Ovary (tissue), 9 donors: ENCODE measurements around the gene TES. TPM values are rescaled to one million over a fixed set of nuclear protein-coding genes. Genes with fewer than 3 reads are reported as not detected.

Experiments
- DNase-seq, 5 donors: peaks; one replicate each; pipeline ENCODE4 v3.0.0-alpha.2; 2019 to 2020
- H3K27ac ChIP-seq, 2 donors: fragments of 200-600 bp; one replicate each; pipeline versions ENCODE4 v1.5.1 to v1.8.0; 2019 to 2022
- H3K27me3 ChIP-seq: fragments of 200-600 bp; one replicate; pipeline ENCODE4 v1.8.0; 2022
- H3K36me3 ChIP-seq: fragments of 200-600 bp; sonication (generic); one replicate; pipeline ENCODE4 v1.5.1; 2019
- H3K4me1 ChIP-seq: one replicate; pipeline ENCODE4 v1.8.1; 2013; ENCODE audit warnings: mild to moderate bottlenecking, moderate library complexity; ENCODE audit not compliant: insufficient read depth
- H3K4me3 ChIP-seq: fragments of 200-600 bp; sonication (generic); one replicate; pipeline ENCODE4 v1.5.1; 2017
- H3K9me3 ChIP-seq, 2 donors: fragments of 200-600 bp in 1 of 2; sonication (generic) in 1 of 2; one replicate each; pipeline versions ENCODE4 v1.5.1 to v1.8.1; 2013 to 2019; ENCODE audit warnings: mild to moderate bottlenecking in 1 of 2, moderate library complexity in 1 of 2
- EP300 ChIP-seq: sonication (generic); formaldehyde crosslinking; IDR thresholded peaks from one replicate; pipeline ENCODE4 v1.6.1; 2017; ENCODE audit warnings: antibody characterized with exemption
- POLR2A ChIP-seq: fragments of 450-650 bp; IDR thresholded peaks from one replicate; pipeline ENCODE4 v1.6.1; 2017; ENCODE audit warnings: antibody characterized with exemption, mild to moderate bottlenecking, moderate library complexity
- whole genome bisulfite sequencing, 3 donors: extraction: QIAGEN DNeasy Blood & Tissue Kit in 1 of 3; methylation state at CpG; one replicate each; pipeline versions ENCODE4 v1.1.5 to v1.1.7; 2013 to 2017; 5-methylcytosine and 5-hydroxymethylcytosine counted together
- intact Hi-C, 4 donors: fragments of 100-400 bp; cut with DNase I; formaldehyde crosslinking; loops; one replicate each; pipeline versions ENCODE4 v1.11.0 to v1.15.1; 2022 to 2023
- polyA plus RNA-seq, 2 donors: library from polyadenylated mRNA; stranded (reverse); fragments of 200-250 nt in 1 of 2; fragments of 350-450 nt in 1 of 2; fragmentation: Illumina TruSeq in 1 of 2; extraction: RNeasy Lipid Tissue Mini Kit (QIAGEN cat#74804) in 1 of 2; gene quantifications; one replicate each; pipeline ENCODE4 v1.2.3, GENCODE V29; 2013 to 2014
- total RNA-seq, 7 donors: library from RNA; depleted of rRNA in 2 of 7; stranded (reverse); fragments of >200 nt in 2 of 7; fragmentation: NEBNext Ultra II Directional in 3 of 7; extraction: Animal tissue kit (Norgen Biotek cat#: 25700) in 3 of 7; gene quantifications; one replicate each; pipeline versions ENCODE4 v1.1.0 to v1.2.4, GENCODE V29; 2016 to 2023
- TF ChIP-seq, protein P1 (sequence below), 3 donors: fragments of 450-650 bp in 2 of 3; fragments of 200-600 bp in 1 of 3; IDR thresholded peaks; one replicate each; pipeline versions ENCODE4 v1.5.1 to v1.8.0; 2016 to 2022; ENCODE audit warnings: antibody characterized with exemption in 3 of 3, mild to moderate bottlenecking in 1 of 3
- donor health status: DM: no; HTN: no; CAD: no; lungs with moderate emphysema.
- donor health status: DM: no; HTN: no; CAD: no.
- donor health status: Bipolar disorder and iron deficiency.
- donor health status: DM: yes; HTN: yes; CAD: no.
- donor health status: DM: no; HTN: no; CAD: no.
- donor health status: DM: yes; HTN: yes; CAD: no.

TES gene
- total and polyA plus RNA-seq, 9 donors, result 6.0 to 65.0 (median 11.1) TPM

- WGBS, 3 donors, result 87 to 96% (median 93%) methylated on average over 25 to 30 of the region's 30 CpGs
- Histone ChIP-seq H3K4me1 (no peaks in the 10 kb centered on the region), H3K9me3 (no peaks in the 10 kb centered on the region), H3K4me3 (no peak overlapping the region), H3K27me3 (no peaks in the 10 kb centered on the region), H3K27ac (no peak overlapping the region), H3K36me3 (no peaks in the 10 kb centered on the region)
- intact Hi-C loops, result no loop called here
- peak in 1 of 5 donors; percentile 15 for DNase-seq
- TF ChIP-seq POLR2A (no peak), EP300 (no peak)
- TF ChIP-seq, protein P1, sequence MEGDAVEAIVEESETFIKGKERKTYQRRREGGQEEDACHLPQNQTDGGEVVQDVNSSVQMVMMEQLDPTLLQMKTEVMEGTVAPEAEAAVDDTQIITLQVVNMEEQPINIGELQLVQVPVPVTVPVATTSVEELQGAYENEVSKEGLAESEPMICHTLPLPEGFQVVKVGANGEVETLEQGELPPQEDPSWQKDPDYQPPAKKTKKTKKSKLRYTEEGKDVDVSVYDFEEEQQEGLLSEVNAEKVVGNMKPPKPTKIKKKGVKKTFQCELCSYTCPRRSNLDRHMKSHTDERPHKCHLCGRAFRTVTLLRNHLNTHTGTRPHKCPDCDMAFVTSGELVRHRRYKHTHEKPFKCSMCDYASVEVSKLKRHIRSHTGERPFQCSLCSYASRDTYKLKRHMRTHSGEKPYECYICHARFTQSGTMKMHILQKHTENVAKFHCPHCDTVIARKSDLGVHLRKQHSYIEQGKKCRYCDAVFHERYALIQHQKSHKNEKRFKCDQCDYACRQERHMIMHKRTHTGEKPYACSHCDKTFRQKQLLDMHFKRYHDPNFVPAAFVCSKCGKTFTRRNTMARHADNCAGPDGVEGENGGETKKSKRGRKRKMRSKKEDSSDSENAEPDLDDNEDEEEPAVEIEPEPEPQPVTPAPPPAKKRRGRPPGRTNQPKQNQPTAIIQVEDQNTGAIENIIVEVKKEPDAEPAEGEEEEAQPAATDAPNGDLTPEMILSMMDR (IDR thresholded peaks at IDR 0.05), result no peak
These were observed 28.3 kb upstream of the TES start for GRCh38 chr7:116182023-116182422.

DNA sequence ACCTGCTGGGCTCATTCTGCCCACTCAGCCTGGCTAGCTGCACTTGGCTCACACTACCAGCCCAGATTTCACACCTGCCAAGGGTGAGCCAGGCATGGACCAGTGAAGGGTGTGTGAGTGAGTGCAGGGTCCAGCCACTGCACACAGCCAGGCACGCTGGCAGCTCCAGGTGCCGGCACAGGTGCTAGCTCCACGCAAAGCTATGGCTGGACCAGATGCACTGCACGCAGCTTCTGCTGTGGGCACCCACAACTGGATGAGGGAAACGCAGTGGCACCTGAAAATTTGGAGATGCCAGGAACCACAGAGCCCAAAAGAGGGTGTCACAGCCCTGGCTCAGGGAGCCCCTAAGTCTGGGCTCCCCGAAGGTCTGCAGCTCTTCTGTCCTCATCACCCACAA is 24.9 kb upstream of the TES start:
- Histone ChIP-seq H3K4me3 (no peak overlapping the region), H3K27ac (no peak overlapping the region), H3K36me3 (no peaks in the 10 kb centered on the region), H3K9me3 (no peaks in the 10 kb centered on the region), H3K27me3 (no peaks in the 10 kb centered on the region), H3K4me1 (no peaks in the 10 kb centered on the region)
- 92 to 94% (median 93%) methylated on average over 4 to 6 of the region's 6 CpGs for WGBS, 3 donors
- TF ChIP-seq POLR2A (no peak), EP300 (no peak)
- TF ChIP-seq, protein P1 (IDR thresholded peaks at IDR 0.05), result no peak
- DNase-seq, result no peak
- intact Hi-C loops, result loop anchor here in 2 of 4 donors (5.0 kb wide), 2 partner anchors 37 to 52 kb away; no protein-coding TSS in a partner anchor

DNA sequence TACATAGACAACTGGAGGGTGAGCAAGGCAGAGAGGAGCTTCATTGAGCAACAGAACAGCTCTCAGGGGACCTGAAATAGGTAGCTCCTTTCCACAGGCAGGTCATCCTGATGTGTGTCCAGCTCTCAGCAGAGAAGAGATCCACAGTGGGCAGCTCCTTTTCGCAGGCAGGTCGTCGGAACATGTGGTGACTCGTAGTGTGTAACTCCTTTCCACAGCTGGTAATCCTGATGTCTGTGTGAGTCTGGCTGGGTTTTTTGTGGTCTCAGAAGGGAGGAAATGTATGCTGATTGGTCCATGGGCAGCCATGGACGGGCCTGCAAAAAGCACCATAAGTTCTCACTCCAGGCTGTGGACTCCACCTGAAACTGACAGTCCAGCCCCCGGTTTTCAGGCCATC is 24.4 kb upstream of the TES start:
- Histone ChIP-seq H3K27me3 (no peaks in the 10 kb centered on the region), H3K9me3 (no peaks in the 10 kb centered on the region), H3K4me1 (no peaks in the 10 kb centered on the region), H3K27ac (no peak overlapping the region), H3K36me3 (no peaks in the 10 kb centered on the region), H3K4me3 (no peak overlapping the region)
- no peak for DNase-seq
- TF ChIP-seq, protein P1 (IDR thresholded peaks at IDR 0.05), result no peak
- TF ChIP-seq EP300 (no peak), POLR2A (no peak)
- intact Hi-C loops, result loop anchor here in 2 of 4 donors (5.0 kb wide), 2 partner anchors 36 to 51 kb away; no protein-coding TSS in a partner anchor
- 86 to 91% (median 87%) methylated on average over 6 of the region's 6 CpGs for WGBS, 3 donors

DNA sequence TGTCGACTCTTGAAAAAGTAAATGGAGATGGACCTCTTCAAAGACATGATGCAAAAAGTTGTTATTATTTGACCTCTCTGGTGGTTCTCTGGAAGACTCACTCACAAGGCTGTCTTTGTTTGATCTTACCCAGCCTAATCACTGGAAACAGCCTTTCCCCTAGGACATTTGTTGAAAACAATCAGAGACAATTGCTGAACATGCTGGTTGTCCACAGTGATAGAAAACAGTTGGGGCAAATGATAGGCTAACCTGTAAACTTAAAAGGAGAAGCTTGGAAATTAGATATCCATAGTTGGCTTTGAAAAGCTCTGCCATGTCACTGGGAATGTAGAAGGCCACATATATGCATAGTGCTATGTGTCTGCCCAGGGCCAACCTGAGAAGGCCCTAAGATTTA is 22.9 kb upstream of the TES start:
- intact Hi-C loops, result loop anchor here in 2 of 4 donors (5.0 kb wide), 2 partner anchors 35 to 50 kb away; no protein-coding TSS in a partner anchor
- H3K4me1 ChIP-seq, result no peaks in the 10 kb centered on the region
- H3K36me3 ChIP-seq, result no peaks in the 10 kb centered on the region
- no peak overlapping the region for H3K27ac ChIP-seq
- TF ChIP-seq EP300 (no peak), POLR2A (no peak)
- TF ChIP-seq, protein P1 (IDR thresholded peaks at IDR 0.05), result no peak
- DNase-seq, result no peak
- no peaks in the 10 kb centered on the region for H3K9me3 ChIP-seq
- H3K27me3 ChIP-seq, result no peaks in the 10 kb centered on the region
- WGBS, 3 donors, result 89 to 100% (median 96%) methylated on average over 1 of the region's 1 CpG
- H3K4me3 ChIP-seq, result no peak overlapping the region
